HepG2 (cell line): Measurements from ENCODE around the gene TSNAXIP1. TPM values are rescaled to one million over a fixed set of nuclear protein-coding genes. Genes with fewer than 3 reads are reported as not detected.

Experiments
- AHR ChIP-seq: IDR thresholded peaks from 2 replicates; pipeline ENCODE4 v1.6.1; 2018; ENCODE audit warnings: missing genetic modification reagents, missing compliant biosample characterization
- CCAR2 ChIP-seq: fragments of 200-400 bp; formaldehyde crosslinking; optimal IDR thresholded peaks from 2 replicates; pipeline ENCODE3; 2018; ENCODE audit warnings: low read depth, mild to moderate bottlenecking, low read length, moderate library complexity
- CSRNP2 ChIP-seq: sonication (generic); formaldehyde crosslinking; conservative IDR thresholded peaks from 2 replicates; pipeline ENCODE4 v1.8.0; 2022; ENCODE audit warnings: low read depth, missing genetic modification reagents
- FOXP4 ChIP-seq: sonication (generic); formaldehyde crosslinking; IDR thresholded peaks from 2 replicates; pipeline ENCODE4 v1.4.0; 2020; ENCODE audit warnings: missing genetic modification reagents
- GATAD1 ChIP-seq: IDR thresholded peaks from 2 replicates; pipeline ENCODE4 v1.6.1; 2016; ENCODE audit warnings: missing genetic modification reagents, missing compliant biosample characterization
- MYPOP ChIP-seq: sonication (generic); formaldehyde crosslinking; IDR thresholded peaks from 2 replicates; pipeline ENCODE4 v1.8.1; 2023; ENCODE audit warnings: mild to moderate bottlenecking, moderate library complexity, missing genetic modification reagents
- SRF ChIP-seq: IDR thresholded peaks from 2 replicates; pipeline ENCODE4 v1.6.1; 2011; ENCODE audit warnings: mild to moderate bottlenecking, low read depth, low read length, moderate library complexity
- SRSF1 ChIP-seq: fragments of 200-400 bp; formaldehyde crosslinking; optimal IDR thresholded peaks from 2 replicates; pipeline ENCODE3; 2017; ENCODE audit warnings: mild to moderate bottlenecking, low read depth, low read length, moderate library complexity
- THAP8 ChIP-seq: sonication (generic); formaldehyde crosslinking; IDR thresholded peaks from 2 replicates; pipeline ENCODE4 v1.5.1; 2020; ENCODE audit warnings: missing genetic modification reagents, mild to moderate bottlenecking, borderline replicate concordance
- XRCC5 ChIP-seq: fragments of 200-400 bp; formaldehyde crosslinking; optimal IDR thresholded peaks from 2 replicates; pipeline ENCODE3; 2017; ENCODE audit warnings: mild to moderate bottlenecking, low read length
- ZBTB33 ChIP-seq: sonication (generic); formaldehyde crosslinking; IDR thresholded peaks from 2 replicates; pipeline ENCODE4 v1.4.0; 2020; ENCODE audit warnings: missing genetic modification reagents
- ZFP91 ChIP-seq: sonication (generic); formaldehyde crosslinking; IDR thresholded peaks from 2 replicates; pipeline ENCODE4 v1.9.0; 2022; ENCODE audit warnings: missing genetic modification reagents, mild to moderate bottlenecking, borderline replicate concordance
- ZMYM3 ChIP-seq: sonication (generic); formaldehyde crosslinking; IDR thresholded peaks from 2 replicates; pipeline ENCODE4 v1.5.1; 2020; ENCODE audit warnings: mild to moderate bottlenecking, missing genetic modification reagents
- ZNF136 ChIP-seq: sonication (generic); formaldehyde crosslinking; IDR thresholded peaks from 2 replicates; pipeline ENCODE4 v1.8.1; 2022; ENCODE audit warnings: low read depth, mild to moderate bottlenecking, moderate library complexity, missing genetic modification reagents
- ZNF383 ChIP-seq: sonication (generic); formaldehyde crosslinking; IDR thresholded peaks from 2 replicates; pipeline ENCODE4 v1.4.0; 2020; ENCODE audit warnings: missing genetic modification reagents, mild to moderate bottlenecking, borderline replicate concordance
- ZNF430 ChIP-seq: sonication (generic); formaldehyde crosslinking; IDR thresholded peaks from 2 replicates; pipeline ENCODE4 v1.9.0; 2021; ENCODE audit warnings: mild to moderate bottlenecking, missing genetic modification reagents
- ZNF446 ChIP-seq: sonication (generic); formaldehyde crosslinking; IDR thresholded peaks from 2 replicates; pipeline ENCODE4 v1.5.0; 2020; ENCODE audit warnings: mild to moderate bottlenecking, missing genetic modification reagents
- ZUFSP ChIP-seq: sonication (generic); formaldehyde crosslinking; IDR thresholded peaks from 2 replicates; pipeline ENCODE4 v1.9.0; 2021; ENCODE audit warnings: missing genetic modification reagents, mild to moderate bottlenecking, borderline replicate concordance
- polyA plus RNA-seq, 8 experiments: library from polyadenylated mRNA; depleted of rRNA in 3 of 8; stranded (reverse) in 7 of 8; unstranded in 1 of 8; fragments of >200 nt; fragmentation: Illumina TruSeq in 4 of 8; extraction: Trizol in 4 of 8; gene quantifications; 2 replicates each; pipeline versions ENCODE4 v1.2.1 to v1.2.3, GENCODE V29; 2011 to 2016; ENCODE audit warnings: low read depth in 4 of 8, missing spikeins in 1 of 8, mixed read lengths in 1 of 8; ENCODE audit not compliant: insufficient read depth in 1 of 8
- total RNA-seq, 5 experiments: library from RNA; depleted of rRNA; stranded (reverse); fragments of >200 nt; fragmentation: Illumina TruSeq; extraction: Trizol; gene quantifications; 2 replicates each; pipeline ENCODE4 v1.2.3, GENCODE V29; 2016; ENCODE audit warnings: low read depth in 1 of 5

The TSNAXIP1 gene
- total and polyA plus RNA-seq, 2 of the 13 experiments (the other 11 are each of a cell fraction or from before 2014, with no cell fraction given), result 0.37 to 0.86 TPM

GRCh38 chr16:67807148-67807682, 526 bp downstream of the TSNAXIP1 start (continued):
- TF ChIP-seq ZNF383 (CRISPR knock-in tag) (no peak), GATAD1 (CRISPR knock-in tag) (no peak; the same call in 1 of the 2 replicates), CCAR2 (no peak), ZMYM3 (no peak; the same call in 1 of the 2 replicates), MYPOP (CRISPR knock-in tag) (no peak), ZFP91 (no peak), AHR (CRISPR knock-in tag) (no peak), ZBTB33 (CRISPR knock-in tag) (no peak), ZNF446 (CRISPR knock-in tag) (no peak), FOXP4 (CRISPR knock-in tag) (0 out of 2 replicates have a peak, but pooled peaks have one; percentile 14), XRCC5 (no peak), THAP8 (no peak), SRSF1 (no peak), ZNF430 (CRISPR knock-in tag) (peak; percentile 23), ZUFSP (CRISPR knock-in tag) (no peak), SRF (no peak), CSRNP2 (CRISPR knock-in tag) (no peak), ZNF136 (CRISPR knock-in tag) (no peak)
